ENCODE data around the gene SLC25A14.
A peak's percentile ranks its signal among the peaks of the same experiment; 100 is the strongest.

SLC25A14 gene

GRCh38 chrX:130386408-130386808, 46.7 kb downstream of the SLC25A14 start:
- no peak for TF ChIP-seq CTCF (IDR thresholded peaks at IDR 0.05; ENCODE audit: low read depth, low read length)
- DNase-seq (ENCODE audit: extremely low read depth, low read depth) = no peak

- peak; percentile 89 for TF ChIP-seq CTCF (IDR thresholded peaks at IDR 0.05; ENCODE audit: low read depth, low read length)
- DNase-seq (ENCODE audit: extremely low read depth, low read depth) = peak; percentile 16
Observed at GRCh38 chrX:130393451-130394074, 53.8 kb downstream of the SLC25A14 start.

GRCh38 chrX:130395341-130395740, 55.6 kb downstream of the SLC25A14 start:
- no peak for TF ChIP-seq CTCF (IDR thresholded peaks at IDR 0.05; ENCODE audit: low read depth, low read length)

GRCh38 chrX:130401415-130402207, 61.9 kb downstream of the SLC25A14 start, which contains the start of gene RBMX2:
Gene RBMX2, plus strand, starts transcription at chrX:130401987. Its CDS starts 46 bp downstream, at chrX:130402033.
- peak; percentile 22 for DNase-seq (ENCODE audit: extremely low read depth, low read depth)
- no peak for TF ChIP-seq CTCF (IDR thresholded peaks at IDR 0.05; ENCODE audit: low read depth, low read length)

More at GRCh38 chrX:130395341-130395740, 55.6 kb downstream of the SLC25A14 start:
- no peak for DNase-seq (ENCODE audit: extremely low read depth, low read depth)

- no peak for DNase-seq (ENCODE audit: extremely low read depth, low read depth)
- TF ChIP-seq CTCF (IDR thresholded peaks at IDR 0.05; ENCODE audit: low read depth, low read length) = no peak
Observed at GRCh38 chrX:130402208-130402684, 62.5 kb downstream of the SLC25A14 start.

- no peak for DNase-seq (ENCODE audit: extremely low read depth, low read depth)
- no peak for TF ChIP-seq CTCF (IDR thresholded peaks at IDR 0.05; ENCODE audit: low read depth, low read length)
Observed at GRCh38 chrX:130413415-130413814, 73.7 kb downstream of the SLC25A14 start.

- DNase-seq (ENCODE audit: extremely low read depth, low read depth) = no peak
- TF ChIP-seq CTCF (IDR thresholded peaks at IDR 0.05; ENCODE audit: low read depth, low read length) = no peak
Observed at GRCh38 chrX:130414800-130415199, 75.1 kb downstream of the SLC25A14 start.
